ENCODE data around the gene MRTFA.

The MRTFA gene

DNA sequence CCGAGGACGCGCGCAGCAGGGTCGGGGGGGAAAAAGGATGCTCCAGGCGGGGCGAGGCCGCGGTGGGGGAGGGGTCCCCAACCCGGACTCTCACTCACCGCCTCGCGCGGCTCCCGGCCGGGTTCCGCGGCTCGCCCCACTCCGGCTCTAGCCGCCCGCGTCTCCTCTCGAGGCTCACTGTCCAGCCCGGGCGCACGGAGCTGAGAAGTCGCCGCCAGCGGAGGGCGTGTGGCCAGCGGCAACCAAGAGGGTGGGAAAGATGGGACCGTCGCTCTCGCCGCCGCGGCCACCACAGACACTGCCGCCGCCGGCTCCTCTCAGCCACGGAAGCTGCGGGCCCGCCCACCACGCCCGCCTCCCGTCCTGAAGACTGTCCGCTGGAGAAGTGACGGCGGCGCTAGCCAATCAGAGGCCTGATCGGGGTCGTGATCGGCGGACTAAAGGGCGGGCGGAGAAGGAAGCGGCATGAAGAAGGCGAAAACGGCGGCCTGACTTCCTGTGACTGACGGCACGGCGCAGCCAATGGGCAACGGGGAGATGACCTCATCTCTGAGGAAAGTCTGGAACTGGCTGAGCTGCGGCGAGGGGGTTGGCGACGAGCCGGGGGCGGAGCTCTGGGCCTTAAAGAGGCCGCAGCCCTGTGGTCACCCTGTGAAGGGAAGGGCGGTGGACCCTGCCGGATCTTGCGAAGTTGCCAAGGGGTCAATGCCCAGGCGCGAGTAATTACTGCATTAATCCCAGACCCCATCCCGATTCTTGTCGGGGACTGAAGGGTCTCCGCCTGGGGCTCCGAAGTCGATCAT lies at the start of gene MRTFA:
TSS of gene MRTFA (minus strand) at position 340 of the 803 bp plus-strand sequence.
- peak within 1 kb of the TSS; percentile 64 for H3K27ac ChIP-seq
- TF ChIP-seq CTCF (IDR thresholded peaks at IDR 0.05), result no peak
- TF ChIP-seq ZFX (IDR thresholded peaks at IDR 0.05; ENCODE audit: borderline replicate concordance), result no peak

- TF ChIP-seq CTCF (IDR thresholded peaks at IDR 0.05) (no peak), ZFX (IDR thresholded peaks at IDR 0.05; ENCODE audit: borderline replicate concordance) (no peak)
- no peak overlapping the region for H3K27ac ChIP-seq
Observed at GRCh38 chr22:40685406-40685805, 48.9 kb upstream of the MRTFA start.

GRCh38 chr22:40684728-40685127 lies 48.2 kb upstream of the MRTFA start:
- H3K27ac ChIP-seq, result no peak overlapping the region
- TF ChIP-seq CTCF (IDR thresholded peaks at IDR 0.05), result no peak
- TF ChIP-seq ZFX (IDR thresholded peaks at IDR 0.05; ENCODE audit: borderline replicate concordance), result no peak

DNA sequence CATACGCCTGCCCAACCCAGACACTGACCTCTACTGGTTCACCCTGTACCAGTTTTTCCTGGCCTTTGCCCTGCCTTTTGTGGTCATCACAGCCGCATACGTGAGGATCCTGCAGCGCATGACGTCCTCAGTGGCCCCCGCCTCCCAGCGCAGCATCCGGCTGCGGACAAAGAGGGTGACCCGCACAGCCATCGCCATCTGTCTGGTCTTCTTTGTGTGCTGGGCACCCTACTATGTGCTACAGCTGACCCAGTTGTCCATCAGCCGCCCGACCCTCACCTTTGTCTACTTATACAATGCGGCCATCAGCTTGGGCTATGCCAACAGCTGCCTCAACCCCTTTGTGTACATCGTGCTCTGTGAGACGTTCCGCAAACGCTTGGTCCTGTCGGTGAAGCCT lies 44.9 kb upstream of the MRTFA start:
- TF ChIP-seq CTCF (IDR thresholded peaks at IDR 0.05), result no peak
- TF ChIP-seq ZFX (IDR thresholded peaks at IDR 0.05; ENCODE audit: borderline replicate concordance), result no peak

GRCh38 chr22:40680819-40681183 lies 44.3 kb upstream of the MRTFA start:
- no peak overlapping the region for H3K27ac ChIP-seq
- TF ChIP-seq CTCF (IDR thresholded peaks at IDR 0.05), result no peak
- no peak for TF ChIP-seq ZFX (IDR thresholded peaks at IDR 0.05; ENCODE audit: borderline replicate concordance)

More for the DNA sequence above, 44.9 kb upstream of the MRTFA start:
- no peak overlapping the region for H3K27ac ChIP-seq

DNA sequence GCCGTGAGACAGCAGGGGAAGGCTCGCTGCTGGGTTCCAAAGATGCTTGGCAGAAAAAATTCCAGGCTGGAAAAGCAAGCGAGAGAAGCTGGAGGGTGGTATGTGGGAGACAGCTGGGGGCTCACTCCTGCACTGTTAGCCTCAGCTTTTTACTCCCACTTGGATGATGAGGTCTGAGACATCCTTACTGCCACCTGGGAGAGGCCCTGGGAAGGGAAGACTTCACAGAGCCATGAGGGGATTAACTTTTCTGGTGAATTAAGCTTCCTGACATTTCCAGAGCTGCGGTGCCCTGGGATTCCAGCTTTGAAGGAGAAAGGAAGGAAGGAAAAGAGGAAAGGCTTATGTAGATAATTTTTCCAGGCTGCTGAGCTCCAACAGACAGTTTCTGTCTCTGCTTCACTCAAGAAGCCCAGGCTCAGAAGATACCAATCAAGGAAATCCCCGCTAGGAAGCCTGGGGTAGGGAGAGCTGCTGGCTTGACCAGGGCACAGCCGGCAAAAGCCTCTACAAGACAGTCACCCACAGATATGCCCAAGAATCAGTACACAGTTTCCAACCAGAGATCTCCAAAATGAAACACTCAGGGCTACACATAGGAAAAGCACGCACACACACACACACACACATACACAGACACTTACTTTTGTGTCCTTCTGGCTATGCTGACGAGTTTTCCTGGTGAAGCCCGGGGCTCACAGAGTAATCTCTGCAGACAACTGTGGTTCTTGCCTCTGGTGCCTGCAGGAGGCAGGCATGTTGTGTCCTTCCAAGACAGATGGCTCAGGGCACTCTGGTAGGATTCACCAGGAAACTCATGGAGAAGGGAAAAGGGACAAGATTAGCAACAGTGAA lies 43.7 kb upstream of the MRTFA start:
- no peak overlapping the region for H3K27ac ChIP-seq
- TF ChIP-seq ZFX (IDR thresholded peaks at IDR 0.05; ENCODE audit: borderline replicate concordance) (no peak), CTCF (IDR thresholded peaks at IDR 0.05) (peak; percentile 12; the same call in 1 of the 2 replicates)

Measured in 22Rv1 (cell line).